H1 (cell line): ENCODE data around the gene TUBGCP2. TPM values are rescaled to one million over a fixed set of nuclear protein-coding genes. Genes with fewer than 3 reads are reported as not detected.

Experiments
- CREB1 ChIP-seq: IDR thresholded peaks from 2 replicates; pipeline ENCODE4 v1.6.1; 2012; ENCODE audit warnings: inconsistent platforms
- HDAC6 ChIP-seq: IDR thresholded peaks from one replicate; pipeline ENCODE4 v1.7.1; 2012; ENCODE audit warnings: low read depth, mild to moderate bottlenecking, inconsistent platforms, low read length, moderate library complexity
- RXRA ChIP-seq: IDR thresholded peaks from 2 replicates; pipeline ENCODE4 v1.6.1; 2011; ENCODE audit warnings: low read depth, mild to moderate bottlenecking, low read length, moderate library complexity; ENCODE audit not compliant: insufficient read depth
- SP2 ChIP-seq: IDR thresholded peaks from 2 replicates; pipeline ENCODE4 v1.6.1; 2012; ENCODE audit warnings: mild to moderate bottlenecking, low read length, inconsistent platforms
- polyA plus RNA-seq, 7 experiments: library from polyadenylated mRNA; depleted of rRNA in 3 of 7; stranded (reverse) in 5 of 7; unstranded in 2 of 7; fragments of >200 nt in 5 of 7; fragments of 200-250 nt in 2 of 7; gene quantifications; 1 replicate in 5 of 7; 2 replicates in 1 of 7; 4 replicates in 1 of 7; pipeline versions ENCODE4 v1.2.1 to v1.2.3, GENCODE V29; 2011 to 2013; ENCODE audit warnings: missing spikeins in 2 of 7, mixed read lengths in 2 of 7
- total RNA-seq: library from RNA; stranded (reverse); fragmentation: NEBNext Ultra II Directional; extraction: Animal tissue kit (Norgen Biotek cat#: 25700); gene quantifications from 2 replicates; pipeline ENCODE4 v1.2.1, GENCODE V29; 2021

The TUBGCP2 gene
- total and polyA plus RNA-seq, 2 of the 8 experiments (the other 6 are each of a cell fraction or from before 2014, with no cell fraction given) = 34.9 to 51.9 TPM

- TF ChIP-seq RXRA (no peak), HDAC6 (no peak), CREB1 (no peak), SP2 (no peak)
Observed at GRCh38 chr10:133254421-133255120, 54.1 kb downstream of the TUBGCP2 start (continued).
